Thoracic aorta (tissue), 2 donors: Measurements from ENCODE around the gene IL4I1. TPM values are rescaled to one million over a fixed set of nuclear protein-coding genes. Genes with fewer than 3 reads are reported as not detected.

Source experiments
- ATAC-seq: fragments of 150-250 bp; one replicate; pipeline ENCODE4 v1.8.0; 2017; ENCODE audit warnings: low read depth; ENCODE audit not compliant: insufficient number of reproducible peaks, low FRiP score
- DNase-seq: peaks from one replicate; pipeline ENCODE4 v3.0.0-alpha.2; 2020; ENCODE audit warnings: low spot score
- H3K27ac ChIP-seq, 2 donors: fragments of 200-600 bp; sonication (generic); 1 replicate in 1 of 2; 2 replicates in 1 of 2; pipeline ENCODE4 v1.5.1; 2016; ENCODE audit warnings: mild to moderate bottlenecking in 2 of 2, moderate library complexity in 2 of 2
- H3K27me3 ChIP-seq: fragments of 200-600 bp; sonication (generic); replicated peaks from 2 replicates; pipeline ENCODE4 v1.6.0; 2016; ENCODE audit warnings: mild to moderate bottlenecking; ENCODE audit not compliant: insufficient read depth
- H3K36me3 ChIP-seq: fragments of 200-600 bp; sonication (generic); one replicate; pipeline ENCODE4 v1.5.1; 2016
- H3K4me1 ChIP-seq, 2 donors: fragments of 200-600 bp; sonication (generic); 1 replicate in 1 of 2; 2 replicates in 1 of 2; pipeline versions ENCODE4 v1.5.1 to v1.6.0; 2016; ENCODE audit warnings: low read depth in 2 of 2, mild to moderate bottlenecking in 1 of 2; ENCODE audit not compliant: control insufficient read depth in 1 of 2
- H3K4me3 ChIP-seq: fragments of 200-600 bp; sonication (generic); 2 replicates; pipeline ENCODE4 v1.5.1; 2016; ENCODE audit warnings: mild to moderate bottlenecking
- H3K9me3 ChIP-seq: fragments of 200-600 bp; sonication (generic); 2 replicates; pipeline ENCODE4 v1.5.1; 2016
- total RNA-seq, 2 donors: library from RNA; depleted of rRNA; stranded (reverse); fragments of >200 nt; gene quantifications; one replicate each; pipeline versions ENCODE4 v1.1.0 to v1.2.3, GENCODE V29; 2016
- TF ChIP-seq, protein P1 (sequence below): fragments of 200-600 bp; sonication (generic); IDR thresholded peaks from one replicate; pipeline ENCODE4 v1.5.1; 2019; ENCODE audit warnings: antibody characterized with exemption

IL4I1 gene
- total RNA-seq, 2 donors from 2014 or later, result 1.5 to 2.2 TPM

DNA sequence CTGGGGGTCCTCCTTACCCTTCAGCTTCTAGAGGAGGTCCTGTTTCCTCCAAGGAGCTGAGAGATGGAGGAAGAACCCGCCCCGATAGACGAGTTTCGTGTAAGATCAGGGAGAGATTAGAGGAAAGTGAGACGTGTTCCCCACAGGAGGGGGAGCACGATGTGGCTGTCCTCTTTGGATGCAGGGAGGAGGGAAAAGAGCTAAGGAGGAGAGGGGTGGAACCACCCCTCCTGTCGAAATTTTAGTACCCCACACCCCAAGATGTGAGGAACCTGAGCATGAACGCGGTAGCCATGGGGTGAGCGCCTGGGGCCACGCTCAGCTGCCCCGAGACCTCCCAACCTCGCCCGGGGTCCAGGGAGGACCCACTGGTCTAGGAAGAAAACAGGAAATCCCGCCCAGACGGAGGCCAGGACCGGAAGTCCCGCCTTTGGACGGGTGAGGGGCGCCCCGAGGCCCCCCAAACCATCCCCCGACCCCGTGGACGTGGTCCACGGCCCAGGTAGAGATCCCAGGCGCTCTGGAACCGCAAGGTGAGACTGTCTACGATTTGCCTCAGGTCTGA lies 20.7 kb downstream of the IL4I1 start:
- H3K4me1 ChIP-seq, result peaks cover 9 to 30% of the 10 kb centered on the region in 2 donors
- H3K27ac ChIP-seq, result peak overlapping the region; percentile 97 to 99
- H3K36me3 ChIP-seq, result peaks cover 8% of the 10 kb centered on the region

DNA sequence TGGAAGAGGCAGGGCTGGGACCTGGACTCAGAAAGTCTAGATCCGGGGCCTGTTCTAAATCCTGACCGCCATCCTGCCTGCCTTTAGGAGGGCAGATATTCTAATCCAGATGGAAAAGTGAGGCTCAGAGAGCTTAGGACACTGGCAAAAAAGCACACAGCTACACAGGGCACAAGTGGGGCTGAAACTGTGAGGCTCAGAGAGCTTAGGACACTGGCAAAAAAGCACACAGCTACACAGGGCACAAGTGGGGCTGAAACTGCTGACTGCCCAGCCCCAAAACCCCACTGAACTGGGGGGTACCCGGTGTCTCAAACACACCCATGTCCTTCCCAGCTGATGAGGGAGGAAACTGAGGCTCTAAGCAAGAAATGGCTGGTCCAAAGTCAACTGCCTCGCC lies 21.5 kb downstream of the IL4I1 start:
- H3K36me3 ChIP-seq, result peaks cover under 1% of the 10 kb centered on the region
- peak overlapping the region; percentile 90 for H3K4me3 ChIP-seq
- H3K4me1 ChIP-seq, result peaks cover 9 to 35% of the 10 kb centered on the region in 2 donors
- no peaks in the 10 kb centered on the region for H3K9me3 ChIP-seq
- H3K27me3 ChIP-seq, result no peaks in the 10 kb centered on the region
- no peak for ATAC-seq
- DNase-seq, result no peak
- TF ChIP-seq, protein P1, sequence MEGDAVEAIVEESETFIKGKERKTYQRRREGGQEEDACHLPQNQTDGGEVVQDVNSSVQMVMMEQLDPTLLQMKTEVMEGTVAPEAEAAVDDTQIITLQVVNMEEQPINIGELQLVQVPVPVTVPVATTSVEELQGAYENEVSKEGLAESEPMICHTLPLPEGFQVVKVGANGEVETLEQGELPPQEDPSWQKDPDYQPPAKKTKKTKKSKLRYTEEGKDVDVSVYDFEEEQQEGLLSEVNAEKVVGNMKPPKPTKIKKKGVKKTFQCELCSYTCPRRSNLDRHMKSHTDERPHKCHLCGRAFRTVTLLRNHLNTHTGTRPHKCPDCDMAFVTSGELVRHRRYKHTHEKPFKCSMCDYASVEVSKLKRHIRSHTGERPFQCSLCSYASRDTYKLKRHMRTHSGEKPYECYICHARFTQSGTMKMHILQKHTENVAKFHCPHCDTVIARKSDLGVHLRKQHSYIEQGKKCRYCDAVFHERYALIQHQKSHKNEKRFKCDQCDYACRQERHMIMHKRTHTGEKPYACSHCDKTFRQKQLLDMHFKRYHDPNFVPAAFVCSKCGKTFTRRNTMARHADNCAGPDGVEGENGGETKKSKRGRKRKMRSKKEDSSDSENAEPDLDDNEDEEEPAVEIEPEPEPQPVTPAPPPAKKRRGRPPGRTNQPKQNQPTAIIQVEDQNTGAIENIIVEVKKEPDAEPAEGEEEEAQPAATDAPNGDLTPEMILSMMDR, result no peak
- H3K27ac ChIP-seq, result peak overlapping the region in 1 of 2 donors; percentile 97

More for the DNA sequence above, 20.7 kb downstream of the IL4I1 start:
- Histone ChIP-seq H3K4me3 (peak overlapping the region; percentile 90), H3K27me3 (no peaks in the 10 kb centered on the region), H3K9me3 (no peaks in the 10 kb centered on the region)
- ATAC-seq (no peak), DNase-seq (no peak)
- TF ChIP-seq, protein P1, result no peak

DNA sequence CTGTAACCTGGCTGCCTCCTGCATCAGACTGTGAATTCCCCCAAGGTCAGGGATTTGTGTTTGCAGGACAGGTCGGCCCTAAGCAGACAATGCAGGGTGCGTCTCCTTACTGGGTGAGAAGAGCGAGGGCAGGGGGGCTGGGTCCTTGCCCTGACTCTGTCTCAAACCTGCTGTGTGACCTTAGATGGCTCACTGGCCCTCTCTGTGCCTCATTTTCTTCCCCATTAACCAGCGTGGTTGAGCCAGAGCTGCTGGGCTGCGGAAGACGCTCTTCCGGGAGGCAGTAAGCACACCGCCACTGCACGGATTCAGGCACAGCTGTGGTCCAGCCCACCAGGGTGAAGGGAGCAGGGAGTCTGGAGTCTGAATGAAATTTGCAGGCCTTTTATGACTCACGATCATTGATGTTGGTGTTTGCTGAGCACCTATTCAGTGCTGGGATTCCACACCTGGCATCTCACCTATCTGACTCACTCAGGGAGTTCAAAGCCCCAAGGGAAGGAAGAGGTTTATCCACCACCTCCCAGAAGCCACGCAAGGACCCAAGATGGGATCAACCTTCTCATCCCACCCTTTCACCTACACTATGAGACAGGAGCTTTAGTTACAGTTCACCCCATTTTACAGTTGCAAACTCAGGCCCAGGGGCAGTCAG lies 22.1 kb downstream of the IL4I1 start:
- peaks cover 9 to 39% of the 10 kb centered on the region in 2 donors for H3K4me1 ChIP-seq
- H3K27me3 ChIP-seq, result no peaks in the 10 kb centered on the region
- TF ChIP-seq, protein P1, result no peak
- no peaks in the 10 kb centered on the region for H3K9me3 ChIP-seq
- ATAC-seq (no peak), DNase-seq (no peak)
- no peak overlapping the region for H3K4me3 ChIP-seq
- no peaks in the 10 kb centered on the region for H3K36me3 ChIP-seq
- no peak overlapping the region for H3K27ac ChIP-seq

DNA sequence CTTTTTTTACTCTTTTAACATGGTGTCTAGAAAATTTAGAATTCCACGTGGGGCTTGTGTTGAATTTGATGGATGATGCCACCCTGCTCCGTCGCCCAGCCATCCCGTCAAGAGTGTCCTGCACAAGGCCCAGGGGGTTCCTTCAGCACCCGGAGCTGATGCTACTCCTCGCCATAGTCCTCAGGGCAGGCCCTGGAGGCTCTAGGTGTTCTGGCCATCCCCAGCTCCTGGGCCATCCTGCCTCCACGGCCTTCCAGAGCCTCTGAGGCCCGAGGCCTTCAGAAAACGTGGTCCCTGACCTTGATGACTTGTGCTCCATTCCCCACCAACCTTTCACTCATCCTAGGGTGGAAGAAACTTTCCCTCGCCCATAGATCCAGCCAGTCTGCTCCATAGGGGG lies 22.9 kb downstream of the IL4I1 start:
- Histone ChIP-seq H3K4me1 (peaks cover 9 to 35% of the 10 kb centered on the region in 2 donors), H3K36me3 (no peaks in the 10 kb centered on the region), H3K9me3 (no peaks in the 10 kb centered on the region), H3K4me3 (no peak overlapping the region), H3K27ac (no peak overlapping the region), H3K27me3 (no peaks in the 10 kb centered on the region)
- no peak for ATAC-seq
- TF ChIP-seq, protein P1, result no peak
- no peak for DNase-seq

DNA sequence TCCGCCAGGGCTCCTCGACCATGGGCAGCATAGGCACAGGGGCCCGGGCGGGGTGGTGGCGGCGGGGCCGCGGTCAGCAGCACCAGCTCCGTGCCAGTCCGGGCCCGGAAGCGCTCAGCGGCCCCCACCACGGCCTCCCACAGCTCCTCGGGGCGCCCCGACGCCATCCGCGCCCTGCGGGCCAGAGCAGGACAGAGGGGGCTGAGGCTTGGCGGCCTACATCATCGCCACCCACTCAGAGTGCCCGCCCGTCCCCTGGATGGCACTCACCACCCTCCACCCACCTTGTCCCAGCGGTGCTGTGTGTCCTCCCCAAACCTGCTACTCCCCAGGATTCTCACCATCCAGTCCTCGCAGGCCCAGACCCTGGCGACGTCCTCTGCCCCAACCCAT lies 23.6 kb downstream of the IL4I1 start:
- H3K9me3 ChIP-seq, result no peaks in the 10 kb centered on the region
- H3K27me3 ChIP-seq, result no peaks in the 10 kb centered on the region
- ATAC-seq (no peak), DNase-seq (no peak)
- H3K4me1 ChIP-seq, result peaks cover 11 to 35% of the 10 kb centered on the region in 2 donors
- TF ChIP-seq, protein P1, result no peak
- no peak overlapping the region for H3K27ac ChIP-seq
- H3K4me3 ChIP-seq, result no peak overlapping the region
- H3K36me3 ChIP-seq, result no peaks in the 10 kb centered on the region
